Activated T-cell treated with anti-CD3 and anti-CD28 coated beads for 48 hours (primary cell): ENCODE results near the gene SLC20A1.
"Not testable (repeated sequence)": the region's sequence is repeated elsewhere in the genome, so short reads cannot be mapped to it uniquely, and the experiment has no call there.

Source experiments
- DNase-seq: peaks from one replicate; pipeline ENCODE4 v3.0.0-alpha.2; 2020; ENCODE audit warnings: low read depth

SLC20A1 gene, protein sequence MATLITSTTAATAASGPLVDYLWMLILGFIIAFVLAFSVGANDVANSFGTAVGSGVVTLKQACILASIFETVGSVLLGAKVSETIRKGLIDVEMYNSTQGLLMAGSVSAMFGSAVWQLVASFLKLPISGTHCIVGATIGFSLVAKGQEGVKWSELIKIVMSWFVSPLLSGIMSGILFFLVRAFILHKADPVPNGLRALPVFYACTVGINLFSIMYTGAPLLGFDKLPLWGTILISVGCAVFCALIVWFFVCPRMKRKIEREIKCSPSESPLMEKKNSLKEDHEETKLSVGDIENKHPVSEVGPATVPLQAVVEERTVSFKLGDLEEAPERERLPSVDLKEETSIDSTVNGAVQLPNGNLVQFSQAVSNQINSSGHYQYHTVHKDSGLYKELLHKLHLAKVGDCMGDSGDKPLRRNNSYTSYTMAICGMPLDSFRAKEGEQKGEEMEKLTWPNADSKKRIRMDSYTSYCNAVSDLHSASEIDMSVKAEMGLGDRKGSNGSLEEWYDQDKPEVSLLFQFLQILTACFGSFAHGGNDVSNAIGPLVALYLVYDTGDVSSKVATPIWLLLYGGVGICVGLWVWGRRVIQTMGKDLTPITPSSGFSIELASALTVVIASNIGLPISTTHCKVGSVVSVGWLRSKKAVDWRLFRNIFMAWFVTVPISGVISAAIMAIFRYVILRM

DNA sequence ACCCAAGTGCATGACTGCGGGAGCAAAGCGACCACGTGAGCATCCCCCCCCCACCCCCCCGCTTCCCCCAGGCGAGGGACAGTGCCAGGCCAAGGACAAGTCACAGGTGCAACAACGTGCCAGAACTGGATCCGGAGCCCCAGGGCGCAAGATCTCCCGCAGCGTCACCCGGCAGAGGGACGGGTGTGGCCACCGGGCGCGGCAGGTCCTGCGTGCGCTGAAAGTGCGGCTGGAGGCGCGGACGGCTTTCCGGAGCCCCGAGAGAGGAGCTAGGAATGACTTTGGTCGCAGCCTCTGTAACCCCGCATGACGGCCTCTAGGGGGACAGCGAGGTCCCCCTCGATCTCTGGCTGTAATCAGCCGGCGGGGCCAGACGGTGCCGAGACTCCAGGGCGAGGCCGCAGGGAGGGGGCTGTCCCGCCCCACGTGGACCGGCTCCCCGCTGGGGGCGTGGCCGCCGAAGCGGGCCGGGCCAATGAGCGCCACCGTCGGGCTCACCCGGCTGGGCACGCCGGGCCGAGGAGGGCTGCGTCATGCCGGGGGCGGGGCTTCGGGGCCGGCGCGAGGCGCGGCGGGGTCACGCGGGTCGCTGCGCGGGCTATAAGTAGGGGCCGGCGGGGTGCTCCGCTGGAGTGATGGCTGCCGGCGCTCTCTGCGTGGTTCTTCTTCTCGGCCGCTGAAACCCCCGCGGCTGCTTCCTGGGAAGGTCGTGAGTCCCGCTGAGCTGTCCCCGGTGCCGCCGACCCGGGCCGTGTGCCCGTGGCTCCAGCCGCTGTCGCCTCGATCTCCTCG, at the start of gene SLC20A1:
SLC20A1 (plus strand) TSS at position 630 of the 792 bp plus-strand sequence. CDS start 890 bp downstream, outside the sequence.
- DNase-seq: peak; percentile 100

DNA sequence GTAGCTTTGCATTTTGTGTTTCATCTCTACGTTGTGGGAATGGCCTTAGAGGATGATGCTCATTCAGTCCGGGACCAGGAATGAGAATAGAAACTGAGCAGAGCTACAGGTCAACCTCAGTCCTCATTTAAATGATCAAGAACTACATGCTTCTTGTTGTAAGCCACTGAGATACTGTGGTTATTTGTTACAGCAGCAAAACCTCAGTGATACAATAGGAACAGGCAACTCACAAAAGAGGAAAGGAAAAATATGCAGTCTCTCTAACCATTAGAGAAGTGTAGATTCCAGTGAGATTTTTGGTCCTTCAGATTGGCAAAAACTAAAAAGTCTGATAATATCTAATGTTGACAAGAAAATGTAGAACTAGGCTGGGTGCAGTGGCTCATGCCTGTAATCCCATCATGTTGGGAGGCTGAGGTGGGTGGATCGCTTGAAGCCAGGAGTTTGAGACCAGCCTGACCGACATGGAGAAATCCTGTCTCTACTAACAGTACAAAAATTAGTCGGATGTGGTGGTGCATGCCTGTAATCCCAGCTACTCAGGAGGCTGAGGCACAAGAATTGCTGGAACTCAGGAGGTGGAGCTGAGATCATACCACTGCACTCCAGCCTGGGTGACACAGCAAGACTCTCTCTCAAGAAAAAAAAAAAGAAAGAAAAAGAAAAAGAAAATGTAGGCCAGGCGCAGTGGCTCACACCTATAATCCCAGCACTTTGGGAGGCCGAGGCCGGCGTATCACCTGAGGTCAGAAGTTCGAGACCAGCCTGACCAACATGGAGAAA, 48.0 kb upstream of the SLC20A1 start:
- DNase-seq: no peak

DNA sequence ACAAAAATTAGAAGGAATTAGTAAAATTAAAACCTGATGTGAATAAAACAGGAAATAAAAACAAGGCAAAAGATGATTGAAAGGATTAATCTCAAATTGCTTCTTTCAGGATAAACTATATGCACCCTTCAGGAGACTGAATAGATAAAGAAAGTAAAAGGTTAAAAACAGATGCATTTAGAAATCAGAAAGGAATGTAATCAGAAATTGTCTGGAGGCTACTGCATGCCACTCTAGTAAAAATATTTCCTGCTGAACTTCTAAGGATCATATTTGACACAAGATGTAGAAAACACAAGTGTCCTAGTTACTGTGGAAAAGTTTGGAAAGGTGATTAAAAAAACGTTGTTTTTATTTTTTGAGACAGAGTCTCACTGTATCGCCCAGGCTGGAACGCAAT, 45.1 kb upstream of the SLC20A1 start:
- DNase-seq: no peak

DNA sequence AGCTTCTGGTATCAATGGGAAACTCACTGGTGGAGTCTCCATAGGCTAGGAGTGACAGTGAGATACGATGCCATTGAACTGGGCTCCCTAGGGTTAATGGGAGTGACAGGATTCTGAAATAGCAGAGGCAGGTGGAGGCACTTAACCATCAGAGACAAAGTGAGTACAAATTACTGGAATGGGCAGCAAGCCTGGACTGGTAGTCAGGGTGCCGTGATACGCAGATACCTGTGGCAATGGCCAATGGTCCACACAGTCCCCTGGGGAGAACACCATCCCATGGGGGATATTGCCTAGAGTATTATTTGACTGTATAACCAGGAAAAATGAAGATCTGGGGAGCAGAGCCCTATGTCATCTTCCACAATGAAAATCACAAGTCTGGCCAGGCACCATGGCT, 44.0 kb upstream of the SLC20A1 start:
- DNase-seq: no peak

DNA sequence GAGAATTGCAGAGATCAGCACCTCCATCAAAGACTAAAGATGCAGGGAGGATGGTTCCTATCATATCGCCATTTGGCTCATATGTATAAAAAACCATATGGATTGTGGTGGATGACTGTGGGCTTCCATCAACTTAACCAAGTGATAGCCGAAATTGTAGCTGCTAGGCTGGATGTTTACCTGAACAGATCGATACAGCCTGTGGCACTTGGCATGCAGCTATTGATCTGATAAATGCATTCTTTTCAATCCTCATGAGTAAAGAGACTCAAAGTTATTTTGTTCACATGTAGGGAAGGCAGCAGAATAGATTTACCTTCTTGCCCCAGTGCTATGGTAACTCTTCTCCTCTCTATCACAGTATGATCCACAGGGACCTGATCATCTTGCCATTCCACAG, 42.8 kb upstream of the SLC20A1 start:
- no peak for DNase-seq

DNA sequence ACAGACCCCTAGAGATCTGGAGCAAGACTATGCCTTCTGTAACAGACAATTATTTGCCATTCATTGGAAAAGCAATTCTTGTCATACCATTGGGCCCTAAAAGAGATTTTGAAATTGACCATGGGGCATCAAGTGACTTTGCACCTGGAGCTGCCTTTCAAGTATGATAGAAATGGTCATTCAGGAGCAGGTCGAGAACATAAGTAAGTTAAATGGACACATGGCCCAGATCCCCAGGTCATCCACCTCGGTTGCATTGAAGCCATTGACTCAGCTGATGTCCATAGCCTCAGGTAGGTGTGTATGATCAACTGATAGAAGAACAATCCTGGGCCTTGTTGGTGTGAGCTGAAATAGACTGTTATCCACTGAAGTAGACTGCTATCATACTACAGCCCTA, 42.0 kb upstream of the SLC20A1 start:
- no peak for DNase-seq

DNA sequence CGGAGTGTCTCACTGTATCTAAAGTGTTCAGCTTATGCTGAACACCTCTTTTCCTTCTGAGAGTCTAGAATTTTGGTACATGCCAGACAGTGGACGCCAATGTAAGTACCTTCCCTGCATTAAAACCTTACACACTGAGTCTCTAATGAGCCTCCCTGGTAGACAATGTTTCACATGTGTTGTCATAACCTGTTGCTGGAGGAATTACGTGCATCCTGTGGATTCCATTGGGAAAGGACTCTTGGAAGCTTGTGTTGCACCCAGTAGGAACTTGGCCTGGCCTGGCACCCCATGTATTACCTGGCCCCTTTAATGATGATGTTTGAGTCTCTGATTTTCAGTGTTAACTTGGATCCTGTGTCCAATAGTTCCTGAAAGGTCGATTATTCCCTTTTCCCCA, 40.8 kb upstream of the SLC20A1 start:
- DNase-seq: no peak

DNA sequence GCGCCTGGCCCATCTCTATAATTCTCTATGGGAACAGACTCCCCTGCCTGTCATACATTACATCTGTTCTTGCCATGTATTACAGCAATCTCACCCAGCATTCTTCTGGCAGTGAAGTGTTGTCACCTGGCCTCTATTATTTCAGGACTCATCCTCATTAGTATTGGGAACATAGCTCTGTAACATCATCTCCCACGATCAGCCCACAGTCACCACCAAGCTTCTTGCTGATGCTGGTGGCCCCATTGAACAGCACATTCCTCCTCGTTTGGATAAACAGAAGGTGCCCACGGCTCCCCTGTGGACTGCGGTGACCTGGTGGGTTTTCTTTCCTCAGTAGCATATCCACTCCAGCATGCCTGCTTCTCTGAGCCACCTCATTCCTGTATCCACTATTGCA, 39.8 kb upstream of the SLC20A1 start:
- no peak for DNase-seq

DNA sequence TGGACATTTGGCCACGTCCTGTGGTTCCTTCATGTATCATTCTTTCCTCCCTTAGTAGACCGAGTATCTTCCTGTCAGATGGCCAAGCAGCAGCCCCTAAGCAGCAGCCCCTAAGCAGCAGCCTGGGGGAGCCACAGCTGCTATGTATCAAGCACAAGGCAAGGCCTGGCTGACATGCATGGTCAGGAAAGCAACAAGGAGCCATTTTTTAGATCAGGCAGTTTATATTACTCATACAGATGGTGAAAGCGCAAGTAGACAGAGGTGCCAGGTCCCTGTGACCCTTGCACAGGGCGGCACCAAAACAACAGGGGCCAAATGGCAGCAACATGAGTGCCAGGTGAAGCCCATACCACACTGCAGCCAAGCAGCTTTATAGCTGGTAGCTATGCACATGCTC, 39.2 kb upstream of the SLC20A1 start:
- no peak for DNase-seq

DNA sequence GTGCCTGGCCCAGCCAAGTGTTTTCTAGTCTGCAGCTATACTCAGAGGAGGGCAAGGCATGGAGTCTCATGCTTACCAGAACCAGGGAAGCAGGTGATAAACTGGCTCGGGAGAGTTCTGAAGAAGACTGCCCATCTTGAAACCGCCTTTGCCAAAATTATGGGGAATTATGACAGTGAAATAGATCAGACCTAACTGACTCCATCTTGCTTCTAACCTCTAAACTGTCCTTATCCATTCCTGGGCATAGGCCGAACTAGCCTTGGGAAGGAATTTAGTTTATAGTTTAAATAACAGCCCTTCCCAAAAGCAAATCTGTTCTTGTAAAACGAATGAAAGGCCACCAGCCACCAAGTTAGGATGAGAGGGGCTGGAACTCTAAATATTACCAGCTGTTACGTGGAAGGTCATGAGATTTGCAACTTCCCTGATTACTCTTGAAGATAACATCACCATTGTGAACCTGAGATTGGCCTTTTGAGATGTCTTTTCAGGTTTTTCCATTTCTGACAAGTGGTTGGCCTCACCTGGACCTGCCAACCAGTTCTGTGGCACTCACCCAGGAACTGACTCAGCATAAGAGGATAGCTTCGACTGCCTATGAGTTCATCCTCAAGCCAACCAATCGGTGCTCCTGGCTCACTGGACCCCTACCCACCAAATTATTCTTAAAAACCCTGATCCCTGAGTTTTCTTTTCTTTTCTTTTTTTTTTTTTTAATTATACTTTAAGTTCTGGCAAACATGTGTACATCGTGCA, 37.9 kb upstream of the SLC20A1 start:
- DNase-seq: no peak

DNA sequence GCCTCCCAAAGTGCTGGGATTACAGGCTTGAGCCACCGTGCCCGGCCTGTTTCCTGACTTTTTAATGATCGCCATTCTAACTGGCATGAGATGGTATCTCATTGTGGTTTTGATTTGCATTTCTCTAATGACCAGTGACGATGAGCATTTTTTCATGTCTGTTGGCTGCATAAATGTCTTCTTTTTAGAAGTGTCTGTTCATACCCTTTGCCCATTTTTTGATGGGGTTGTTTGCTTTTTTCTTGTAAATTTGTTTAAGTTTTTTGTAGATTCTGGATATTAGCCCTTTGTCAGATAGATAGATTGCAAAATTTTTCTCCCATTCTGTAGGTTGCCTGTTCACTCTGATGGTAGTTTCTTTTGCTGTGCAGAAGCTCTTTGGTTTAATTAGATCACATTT, 36.4 kb upstream of the SLC20A1 start:
- not testable (repeated sequence) for DNase-seq

DNA sequence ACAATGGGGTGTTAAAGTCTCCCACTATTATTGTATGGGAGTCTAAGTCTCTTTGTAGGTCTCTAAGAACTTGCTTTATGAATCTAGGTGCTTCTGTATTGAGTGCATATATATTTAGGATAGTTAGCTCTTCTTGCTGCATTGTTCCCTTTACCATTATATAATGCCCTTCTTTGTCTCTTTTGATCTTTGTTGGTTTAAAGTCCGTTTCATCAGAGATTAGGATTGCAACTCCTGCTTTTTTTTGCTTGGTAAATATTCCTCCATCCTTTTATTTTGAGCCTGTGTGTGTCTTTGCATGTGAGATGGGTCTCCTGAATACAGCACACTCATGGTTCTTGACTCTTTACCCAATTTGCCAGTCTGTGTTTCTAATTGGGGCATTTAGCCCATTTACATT, 33.5 kb upstream of the SLC20A1 start:
- not testable (repeated sequence) for DNase-seq

DNA sequence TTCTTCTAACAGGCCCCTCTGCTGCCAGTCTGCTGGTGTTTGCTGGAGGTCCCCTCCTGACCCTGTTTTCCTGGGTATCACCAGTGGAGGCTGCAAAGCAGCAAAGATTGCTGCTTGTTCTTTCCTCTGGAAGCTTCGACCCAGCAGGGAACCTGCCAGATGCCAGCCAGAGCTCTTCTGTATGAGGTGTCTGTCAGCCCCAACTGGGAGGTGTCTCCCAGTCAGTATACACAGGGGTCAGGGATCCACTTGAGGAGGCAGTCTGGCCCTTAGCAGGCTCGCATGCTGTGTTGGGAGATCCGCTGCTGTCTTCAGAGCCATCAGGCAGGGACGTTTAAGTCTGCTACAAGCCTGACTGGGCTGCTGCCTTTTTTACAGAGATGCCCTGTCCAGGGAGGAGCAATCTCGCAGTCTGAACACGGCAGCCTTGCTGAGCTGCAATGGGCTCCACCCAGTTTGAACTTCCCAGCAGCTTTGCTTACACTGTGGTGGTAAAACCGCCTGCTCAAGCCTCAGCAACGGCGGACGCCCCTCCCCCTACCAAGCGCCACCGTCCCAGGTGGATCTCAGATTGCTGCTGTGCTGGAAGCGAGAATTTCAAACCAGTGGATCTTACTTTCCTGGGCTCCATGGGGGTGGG, 31.4 kb upstream of the SLC20A1 start:
- DNase-seq: no peak

DNA sequence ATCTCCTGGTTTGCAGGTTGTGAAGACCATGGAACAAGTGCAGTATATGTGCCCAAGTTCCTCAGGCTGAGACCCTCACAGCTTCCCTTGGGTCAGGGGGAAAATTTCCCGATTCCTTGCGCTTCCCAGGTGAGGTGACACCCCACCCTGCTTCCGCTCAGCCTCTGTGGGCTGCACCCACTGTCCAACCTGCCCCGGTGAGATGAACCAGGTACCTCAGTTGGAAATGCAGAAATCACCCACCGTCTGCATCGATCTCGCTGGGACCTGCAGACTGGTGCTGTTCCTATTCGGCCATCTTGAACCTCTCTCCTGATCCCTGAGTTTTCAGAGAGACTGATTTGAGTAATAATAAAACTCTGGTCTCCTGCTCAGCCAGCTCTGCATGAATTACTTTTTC, 30.7 kb upstream of the SLC20A1 start:
- no peak for DNase-seq

DNA sequence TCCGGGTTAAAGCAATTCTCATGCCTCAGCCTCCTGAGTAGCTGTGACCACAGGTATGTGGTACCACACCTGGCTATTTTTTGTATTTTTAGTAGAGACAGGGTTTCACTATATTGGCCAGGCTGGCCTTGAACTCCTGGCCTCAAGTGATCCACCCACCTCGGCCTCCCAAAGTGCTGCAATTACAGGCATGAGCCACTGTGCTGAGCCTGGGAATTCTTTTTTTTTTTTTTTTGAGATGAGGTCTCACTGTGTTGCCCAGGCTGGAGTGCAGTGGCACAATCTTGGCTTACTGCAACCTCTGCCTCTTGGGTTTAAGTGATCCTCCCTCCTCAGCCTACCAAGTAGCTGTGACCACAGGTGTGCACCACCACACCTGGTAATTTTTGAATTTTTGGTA, 29.9 kb upstream of the SLC20A1 start:
- DNase-seq: not testable (repeated sequence)

DNA sequence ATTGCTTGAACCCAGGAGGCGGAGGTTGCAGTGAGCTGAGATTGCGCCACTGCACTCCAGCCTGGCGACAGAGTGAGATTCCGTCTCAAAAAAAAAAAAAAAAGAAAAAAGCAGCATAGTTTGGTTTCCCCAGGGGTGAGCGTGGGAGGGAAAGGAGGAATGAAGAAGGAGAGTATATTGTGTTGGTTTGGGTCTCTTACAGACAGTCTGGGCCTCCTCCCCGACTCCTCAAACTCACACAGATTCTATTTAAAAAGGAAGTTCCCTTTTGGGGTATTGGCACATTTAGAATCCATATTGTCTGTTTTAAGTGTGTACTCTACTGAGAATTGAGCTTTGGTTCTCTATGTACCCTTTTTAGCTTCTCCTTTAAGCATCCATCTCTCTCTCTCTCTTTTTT, 27.4 kb upstream of the SLC20A1 start:
- DNase-seq: no peak

DNA sequence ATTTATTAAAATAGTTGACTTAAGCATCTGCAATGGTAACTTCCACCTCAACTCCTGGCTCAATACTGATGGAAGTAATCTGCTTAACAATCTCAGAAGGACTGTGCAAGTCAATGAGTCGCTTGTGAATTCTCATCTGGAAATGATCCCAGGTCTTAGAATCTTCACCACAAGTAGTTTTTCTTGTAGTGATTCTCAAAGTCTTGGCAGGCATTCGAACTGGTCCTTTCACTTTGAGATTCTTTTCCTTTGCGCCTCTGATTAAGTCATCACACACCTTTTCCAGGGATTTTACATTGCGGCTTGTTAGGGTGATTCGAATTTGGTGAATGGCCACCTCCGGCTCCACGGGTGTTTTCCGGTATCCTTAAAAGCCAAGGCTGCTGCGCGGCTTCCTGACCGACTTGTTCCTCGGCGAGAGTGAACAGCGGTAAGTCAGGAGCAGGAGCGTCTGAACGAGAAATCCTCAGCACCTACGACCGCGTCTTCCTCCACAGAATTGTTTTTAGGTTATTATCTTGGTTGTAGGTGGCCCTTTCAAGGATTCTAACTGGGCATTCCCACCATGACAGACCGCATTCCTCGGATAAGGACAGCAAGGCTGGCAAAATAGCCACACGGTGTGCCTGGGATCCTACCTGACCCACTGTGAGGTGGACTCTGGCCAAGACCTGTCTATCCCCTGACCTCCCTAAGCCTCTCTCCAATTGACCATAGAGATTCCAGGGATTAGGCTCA, 23.8 kb upstream of the SLC20A1 start:
- no peak for DNase-seq

DNA sequence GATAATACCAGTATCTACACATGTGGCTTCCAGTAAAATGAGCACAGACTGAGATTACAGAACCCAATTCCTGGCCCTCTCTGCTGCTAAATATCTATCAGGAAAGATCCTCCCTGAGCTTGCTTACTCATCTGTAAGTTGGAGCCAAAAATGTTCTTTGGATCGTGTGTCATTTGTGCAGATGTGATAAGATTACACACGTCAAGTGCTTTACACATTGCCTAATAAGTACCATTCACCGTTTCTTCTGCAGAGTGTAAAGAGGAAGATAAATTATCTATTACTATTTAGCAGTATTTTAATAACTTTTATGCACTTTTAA, 23.2 kb upstream of the SLC20A1 start:
- DNase-seq: no peak

DNA sequence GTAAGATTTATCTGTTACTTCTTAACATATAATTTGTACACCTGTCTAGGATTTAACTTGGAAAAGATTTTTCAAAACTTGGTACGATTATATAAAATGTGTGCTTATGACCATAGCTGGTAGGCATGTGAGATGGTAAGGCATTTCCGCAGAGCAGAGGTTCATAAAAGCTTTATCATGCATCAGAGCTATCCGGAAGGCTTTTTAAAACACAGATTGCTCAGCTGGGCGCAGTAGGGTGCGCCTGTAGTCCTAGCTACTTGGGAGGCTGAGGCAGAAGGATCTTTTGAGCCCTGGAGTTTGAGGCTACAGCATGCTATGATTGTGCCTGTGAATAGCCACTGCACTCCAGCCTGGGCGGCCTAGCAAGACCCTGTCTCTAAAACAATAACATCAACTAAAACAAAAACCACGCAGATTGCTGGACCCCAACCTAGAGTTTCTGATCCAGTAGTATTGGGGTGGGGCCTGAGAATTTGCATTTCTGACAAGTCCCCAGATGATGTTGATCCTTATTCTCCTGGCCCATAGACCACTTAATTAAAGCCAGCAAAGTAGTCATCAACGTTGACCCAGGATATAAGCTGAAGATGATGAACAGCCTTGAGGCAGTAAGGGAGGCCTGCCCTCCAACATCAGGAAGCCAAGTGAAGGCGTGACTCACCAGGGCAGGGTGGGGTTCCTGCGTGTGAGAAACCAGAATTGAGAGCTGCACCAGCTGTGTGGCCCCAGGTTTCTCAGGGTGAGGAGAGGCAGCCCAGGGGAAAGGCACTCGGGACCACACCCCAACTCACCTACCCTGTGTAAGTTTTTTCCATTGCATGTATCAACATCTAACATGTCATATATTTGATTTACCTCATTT, 21.6 kb upstream of the SLC20A1 start:
- peak; percentile 61 for DNase-seq
